GM21360 (cell line): Measurements from ENCODE around the gene EDN2.

Experiments used
- ATAC-seq: cut with Tn5 transposase; IDR thresholded peaks from one replicate; pipeline ENCODE4 v1.9.1; 2021; ENCODE audit warnings: mild to moderate bottlenecking, moderate library complexity; ENCODE audit not compliant: unreplicated experiment

Gene EDN2

DNA sequence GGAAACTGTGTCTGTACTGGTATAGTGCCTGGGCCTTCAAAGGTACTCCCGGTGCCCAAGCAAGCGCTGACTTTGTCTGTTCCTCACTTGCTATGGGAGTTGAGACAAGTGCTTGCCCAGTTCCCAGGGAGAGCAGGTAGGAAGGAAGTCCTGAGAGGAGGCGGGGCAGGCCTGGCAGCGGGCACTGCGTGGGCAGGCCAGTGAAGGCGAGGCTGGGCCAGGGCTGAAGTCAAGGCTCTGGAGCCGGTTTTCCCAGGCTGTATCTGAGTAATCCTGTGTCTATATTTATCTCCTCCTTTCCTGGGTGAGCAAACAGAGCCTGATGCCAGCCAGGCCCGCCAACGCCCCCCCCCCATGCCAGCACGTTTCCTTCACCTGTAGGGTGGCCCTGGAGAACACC, 15.9 kb upstream of the EDN2 start:
- ATAC-seq: no peak

DNA sequence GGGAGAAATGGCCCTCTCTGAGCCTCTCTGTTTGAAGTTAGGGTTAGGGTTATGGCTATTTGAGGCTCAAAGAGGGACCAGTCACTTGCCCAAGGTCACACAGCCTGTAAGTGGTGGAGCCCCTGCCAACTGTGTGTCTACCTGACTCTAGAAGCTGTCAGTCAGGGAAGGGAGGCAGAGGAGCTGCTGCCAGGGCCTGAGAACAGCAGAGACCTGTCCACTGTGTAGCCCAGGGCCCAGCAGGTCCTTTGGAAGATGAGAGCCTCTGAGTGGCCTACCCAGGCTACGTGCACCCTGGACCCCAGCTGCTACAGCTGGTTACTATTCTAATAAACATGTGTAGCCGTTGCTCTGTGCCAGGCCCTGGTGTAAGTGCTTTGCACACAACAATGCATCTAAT, 15.1 kb upstream of the EDN2 start:
- ATAC-seq: no peak

DNA sequence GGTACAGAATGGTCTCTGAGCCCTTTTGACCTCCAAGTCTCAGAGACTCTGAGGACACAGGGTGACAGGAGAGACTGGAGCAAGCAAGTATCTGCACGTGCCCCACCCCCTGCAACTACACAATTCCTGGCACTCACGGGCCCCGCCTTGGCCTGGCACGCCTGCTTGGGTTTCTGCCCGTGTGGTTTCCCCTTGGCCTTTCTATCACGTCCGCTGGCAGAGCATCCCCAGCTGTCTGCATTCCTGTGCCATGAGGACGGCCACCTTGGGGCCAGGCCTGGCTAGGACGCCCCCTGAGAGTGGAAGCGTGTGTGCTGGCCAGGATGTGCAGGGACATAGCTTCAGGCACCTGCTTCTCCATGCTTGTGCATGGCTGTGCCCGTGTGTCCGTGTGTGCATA, 14.3 kb upstream of the EDN2 start:
- no peak for ATAC-seq

DNA sequence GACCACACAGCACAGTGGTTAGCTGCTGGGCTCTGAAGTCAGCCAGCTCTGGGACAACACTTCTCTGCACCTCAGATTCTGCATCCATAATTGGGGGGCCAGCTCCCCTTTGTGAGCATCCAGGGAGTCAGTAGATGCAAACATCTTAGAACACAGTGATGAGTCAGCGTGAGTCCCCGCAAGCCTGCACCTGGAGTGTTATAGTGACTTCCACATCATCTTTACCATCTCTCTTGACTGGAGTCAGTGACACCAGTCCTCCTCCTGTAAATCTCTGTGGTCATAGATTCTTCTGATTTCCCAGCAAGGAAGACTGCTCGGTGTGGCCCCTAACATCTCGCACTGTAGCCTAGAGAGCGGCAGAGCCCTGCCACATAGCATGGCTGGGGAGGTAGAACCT, 13.9 kb upstream of the EDN2 start:
- ATAC-seq: no peak

DNA sequence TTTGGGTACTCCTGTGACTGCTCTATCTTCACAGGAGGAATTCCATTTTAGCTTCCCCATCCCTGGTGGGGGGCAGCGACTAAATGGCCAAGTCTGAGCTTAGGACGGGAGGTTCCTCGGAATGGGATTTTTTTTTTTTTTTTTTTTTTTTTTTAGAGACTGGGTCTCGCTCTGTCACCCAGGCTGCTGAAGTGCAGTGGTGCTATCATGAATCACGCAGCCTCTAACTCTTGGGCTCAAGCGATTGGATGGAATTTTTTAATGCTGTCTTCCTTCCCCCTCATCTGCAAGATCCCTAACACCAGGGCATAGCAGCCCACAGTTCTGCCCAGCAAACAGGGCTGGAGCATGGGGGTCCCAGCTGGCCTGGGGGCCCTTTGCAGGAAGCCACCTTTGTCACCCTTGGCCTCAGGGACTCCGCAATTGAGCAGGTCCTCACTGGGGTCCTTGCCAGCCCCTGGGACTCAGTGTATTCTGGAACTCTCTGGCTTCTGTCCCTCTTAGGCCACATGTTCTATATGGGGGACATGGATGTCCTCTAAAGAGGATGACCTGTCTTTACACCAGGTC, 13.1 kb upstream of the EDN2 start:
- no peak for ATAC-seq

DNA sequence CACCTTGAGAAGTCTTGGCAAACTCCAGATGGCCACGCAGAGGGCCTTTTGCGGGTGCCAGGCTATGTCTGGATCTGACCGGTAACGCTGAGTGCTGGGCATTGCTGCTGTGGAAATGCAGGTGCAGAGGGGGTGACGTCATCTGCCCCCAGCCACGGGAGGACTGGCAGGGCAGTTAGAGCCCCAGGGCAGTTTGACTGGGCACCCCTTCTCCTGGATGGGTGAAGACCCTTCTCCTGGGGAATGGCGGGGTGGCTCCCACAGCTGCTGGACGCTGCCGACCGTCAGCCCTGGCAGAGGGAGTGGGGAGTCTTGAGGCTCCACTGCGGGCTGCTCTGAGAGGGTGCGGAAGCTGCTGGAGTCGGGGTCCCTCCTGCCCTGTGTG, 12.6 kb upstream of the EDN2 start:
- no peak for ATAC-seq

DNA sequence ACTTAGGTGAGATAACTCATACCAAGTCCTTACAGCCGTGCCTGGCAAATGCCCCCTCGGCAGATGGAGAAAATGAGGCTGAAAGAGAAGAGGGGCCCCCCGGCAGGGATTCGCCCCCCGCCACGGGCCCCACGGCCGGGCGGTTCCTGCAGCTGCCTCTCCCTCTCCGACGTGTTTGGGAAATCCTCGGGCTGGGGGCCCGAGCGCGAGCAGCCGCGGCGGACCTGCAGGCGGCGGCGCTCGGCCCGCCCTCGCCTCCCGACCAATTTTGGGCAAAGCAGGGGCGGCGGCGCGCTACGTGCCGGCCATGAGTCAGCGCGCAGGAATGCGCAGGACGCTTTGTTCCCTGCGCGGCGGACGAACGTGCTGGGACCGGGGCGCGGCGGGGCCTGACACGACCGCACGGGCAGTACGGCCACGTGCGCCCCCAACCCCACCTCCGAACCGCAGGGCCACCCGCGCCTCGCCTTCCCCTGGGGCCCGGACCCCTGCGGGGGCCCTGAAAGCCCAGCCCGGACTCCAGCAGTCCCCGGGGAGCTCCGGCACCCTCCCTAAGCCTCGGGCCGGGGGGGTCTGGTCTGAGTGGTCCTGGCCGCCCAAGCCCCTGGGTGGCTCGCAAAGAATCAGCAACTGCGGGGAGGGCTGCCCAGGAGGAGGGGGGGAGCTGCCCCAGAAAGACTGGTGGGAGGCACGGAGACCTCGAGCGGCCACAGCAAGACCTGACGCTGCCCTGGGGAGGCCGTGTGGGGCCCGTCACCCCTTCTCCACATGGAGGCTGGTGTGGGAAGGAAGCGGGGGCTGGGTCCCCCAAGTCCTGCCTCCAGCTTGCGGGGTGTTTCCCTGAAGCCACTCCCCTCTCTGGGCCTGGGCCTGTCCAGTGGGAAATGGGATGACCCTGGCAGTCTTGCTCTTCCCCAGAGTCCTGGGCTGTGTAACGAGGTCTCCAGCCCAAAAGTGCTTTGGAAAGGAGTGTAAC, 11.9 kb upstream of the EDN2 start:
- ATAC-seq: no peak

DNA sequence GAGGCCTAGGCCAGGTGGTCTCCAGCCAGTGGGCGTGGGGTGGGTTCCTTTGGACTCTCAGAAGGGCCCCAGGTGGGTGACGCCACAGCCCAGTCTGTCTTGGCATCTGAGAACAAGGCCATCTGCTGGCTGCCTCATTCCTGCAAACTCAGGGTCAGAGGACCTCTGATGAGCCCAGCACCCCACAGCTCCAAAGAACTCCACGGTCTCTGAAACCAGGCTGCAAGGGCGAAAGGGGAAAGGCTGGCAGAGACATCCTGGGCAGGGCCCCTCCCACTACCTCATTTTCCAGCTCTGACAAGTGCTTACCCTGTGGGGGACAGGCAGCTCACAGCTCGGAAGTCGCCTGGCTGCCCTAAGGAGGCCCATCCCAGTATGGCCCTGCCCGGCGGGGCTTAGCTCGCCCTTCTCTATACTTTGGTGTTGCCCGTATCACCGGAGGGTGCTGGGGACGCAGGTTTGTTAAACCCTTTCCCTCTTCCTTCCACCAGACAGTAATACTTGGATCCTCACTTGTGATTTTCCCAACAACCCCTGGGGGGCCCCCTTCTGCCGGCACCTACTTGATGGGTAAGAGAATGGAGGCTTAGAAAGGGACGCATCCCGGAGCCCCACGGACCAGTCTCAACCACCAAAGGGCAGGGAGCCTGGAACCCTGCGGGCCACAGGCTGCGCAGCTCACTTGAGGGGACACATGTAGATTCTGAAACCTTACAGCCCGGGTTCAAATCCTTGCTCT, 10.9 kb upstream of the EDN2 start:
- no peak for ATAC-seq

DNA sequence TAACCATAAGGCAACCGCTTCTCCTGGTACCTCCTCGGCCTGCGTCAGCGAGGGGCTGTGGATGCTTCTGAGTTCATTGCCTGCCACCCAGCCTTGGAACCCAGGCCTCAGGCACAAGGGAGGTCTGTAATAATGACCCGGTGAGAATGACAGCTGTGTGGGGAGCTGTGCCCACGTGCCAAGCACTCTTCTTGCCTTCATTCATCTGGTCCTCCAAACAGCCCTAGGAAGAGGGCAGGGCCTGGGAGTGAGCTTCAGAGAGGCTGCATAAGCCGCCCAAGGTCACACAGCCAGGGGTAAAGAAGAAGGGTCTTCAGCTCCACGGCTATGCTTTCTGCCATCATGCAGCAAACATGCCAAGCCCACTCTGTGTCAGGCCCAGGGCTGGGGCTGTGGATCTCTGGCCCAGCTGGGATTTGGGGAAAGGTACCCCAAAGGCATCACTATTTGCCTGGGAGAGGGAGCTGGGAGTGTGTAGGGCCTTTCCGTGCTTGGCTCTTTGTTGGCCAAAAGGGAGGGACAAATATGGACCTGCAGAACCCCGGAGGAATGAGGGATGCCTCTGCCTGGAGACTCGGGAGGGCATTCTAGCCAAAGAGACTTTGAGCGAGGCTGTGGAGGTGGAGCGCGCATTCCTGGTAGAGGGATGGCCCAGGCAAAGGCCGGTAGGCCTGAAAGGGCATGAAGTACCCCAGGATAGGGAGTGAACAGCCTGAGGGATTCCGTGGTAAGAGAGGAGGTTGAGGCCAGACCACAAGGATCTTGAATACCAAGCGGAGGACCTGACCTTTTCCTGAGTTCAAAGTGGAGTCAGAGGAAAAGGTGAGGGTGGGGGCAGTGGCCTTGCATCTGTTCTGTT, 10.1 kb upstream of the EDN2 start:
- no peak for ATAC-seq

DNA sequence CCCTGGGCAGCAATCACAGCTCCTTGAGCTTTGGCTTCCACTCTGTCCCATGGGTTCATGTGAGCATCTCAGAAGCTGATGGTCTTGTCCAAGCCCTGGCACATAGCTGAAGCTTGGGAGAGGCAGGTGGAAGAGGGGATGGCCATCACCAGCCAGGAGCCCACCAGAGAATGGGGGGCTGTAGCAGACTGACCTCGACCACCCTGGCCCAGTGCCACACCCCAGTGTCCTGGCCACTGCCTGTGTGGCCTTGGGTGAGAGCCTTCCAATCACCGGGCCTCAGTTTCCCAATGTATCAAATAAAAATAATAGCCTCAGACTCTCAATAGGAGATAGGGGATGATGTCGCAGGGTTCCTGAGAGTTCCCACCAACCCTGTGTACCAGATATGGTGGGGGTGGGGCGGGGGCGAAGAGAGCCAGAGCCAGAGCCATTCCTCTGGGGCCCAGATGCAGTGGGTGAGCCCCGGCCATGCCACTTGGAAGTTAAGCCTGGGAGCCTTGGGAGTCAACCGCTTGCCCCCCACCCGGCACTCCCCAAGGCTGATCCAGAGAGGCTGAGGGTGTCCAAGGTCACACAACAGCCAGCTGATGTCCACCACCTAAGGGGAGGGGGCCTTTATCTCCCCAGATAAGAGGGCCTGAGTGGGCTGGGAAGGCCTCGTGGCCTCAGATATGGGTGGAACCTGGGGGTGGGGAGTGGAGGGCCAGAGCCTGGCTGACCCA, 9.3 kb upstream of the EDN2 start:
- ATAC-seq: no peak

DNA sequence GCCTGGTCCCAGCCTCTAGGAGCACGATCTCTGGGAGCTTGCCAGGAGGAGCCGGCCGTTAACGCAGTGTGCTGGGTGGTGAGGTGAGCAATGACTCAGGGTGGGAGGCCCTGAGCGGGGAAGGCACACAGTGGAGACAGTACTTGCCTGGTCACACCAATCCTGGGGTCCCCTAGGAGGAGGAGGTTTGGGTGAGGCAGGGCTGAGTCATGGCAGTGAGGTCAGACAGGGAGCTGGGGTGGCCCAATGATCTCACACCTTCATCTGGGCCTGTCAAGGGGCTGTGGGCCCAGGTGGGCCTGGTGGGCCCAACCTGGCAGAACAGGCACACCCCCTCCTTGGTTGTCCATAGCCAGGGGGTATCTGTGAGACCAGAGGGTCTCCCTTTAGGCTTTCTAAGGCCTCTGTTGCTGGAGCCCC, 8.6 kb upstream of the EDN2 start:
- ATAC-seq: no peak

DNA sequence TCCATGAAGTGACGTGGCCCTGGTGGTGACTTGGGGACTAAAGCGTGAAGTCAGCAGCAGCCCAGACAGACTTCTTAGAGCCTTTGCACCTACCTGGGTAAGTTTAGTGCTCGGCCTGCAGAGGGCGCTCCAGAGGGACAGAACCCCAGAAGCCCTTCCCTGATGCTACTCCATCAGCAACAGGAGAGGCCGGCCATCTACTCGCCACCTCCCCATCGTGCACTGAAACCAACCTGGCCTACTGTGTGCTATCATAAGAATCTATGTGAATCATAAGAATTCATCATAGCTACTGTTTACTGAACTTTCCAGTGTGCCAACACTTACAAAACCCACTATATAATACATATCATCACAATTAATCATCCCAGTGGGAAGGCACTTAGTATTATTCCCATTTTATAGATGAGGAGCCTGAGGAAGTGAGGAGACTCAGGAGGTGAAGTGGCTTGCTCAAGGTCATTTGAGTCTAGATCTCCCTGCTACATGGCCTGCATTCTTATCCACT, 7.9 kb upstream of the EDN2 start:
- no peak for ATAC-seq

DNA sequence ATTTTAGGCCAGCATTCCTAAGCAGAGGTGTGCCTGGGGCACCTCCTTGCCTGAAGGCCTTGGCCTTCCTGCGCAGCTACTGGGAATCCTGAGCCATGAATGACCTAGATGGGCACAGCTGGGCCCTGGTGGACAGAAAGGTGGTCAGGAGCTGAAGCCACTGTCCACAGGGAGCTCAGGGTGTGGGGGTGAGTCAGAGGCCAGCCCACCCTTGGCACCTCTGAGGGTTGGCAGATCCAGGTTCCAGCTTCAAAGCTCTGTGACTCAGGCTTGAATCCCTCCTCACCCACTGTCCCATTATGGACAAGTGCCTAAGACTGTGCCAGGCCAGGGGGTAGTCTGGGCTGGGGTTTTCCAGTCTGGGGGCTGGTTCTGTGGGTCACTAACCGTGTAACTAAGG, 6.4 kb upstream of the EDN2 start:
- no peak for ATAC-seq

DNA sequence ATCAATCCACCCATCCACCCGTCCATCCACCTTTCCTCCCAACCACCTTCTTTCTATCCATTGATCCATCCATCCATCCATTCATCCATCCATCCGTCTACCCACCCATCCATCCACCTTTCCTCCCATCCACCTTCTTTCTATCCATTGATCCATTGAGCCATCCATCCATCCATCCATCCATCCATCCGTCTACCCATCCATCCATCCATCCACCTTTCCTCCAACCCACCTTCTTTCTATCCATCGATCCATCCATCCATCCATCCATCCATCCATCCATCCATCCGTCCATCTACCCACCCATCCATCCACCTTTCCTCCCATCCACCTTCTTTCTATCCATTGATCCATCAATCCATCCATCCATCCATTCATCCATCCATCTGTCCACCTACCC, 5.1 kb upstream of the EDN2 start:
- ATAC-seq: no peak

DNA sequence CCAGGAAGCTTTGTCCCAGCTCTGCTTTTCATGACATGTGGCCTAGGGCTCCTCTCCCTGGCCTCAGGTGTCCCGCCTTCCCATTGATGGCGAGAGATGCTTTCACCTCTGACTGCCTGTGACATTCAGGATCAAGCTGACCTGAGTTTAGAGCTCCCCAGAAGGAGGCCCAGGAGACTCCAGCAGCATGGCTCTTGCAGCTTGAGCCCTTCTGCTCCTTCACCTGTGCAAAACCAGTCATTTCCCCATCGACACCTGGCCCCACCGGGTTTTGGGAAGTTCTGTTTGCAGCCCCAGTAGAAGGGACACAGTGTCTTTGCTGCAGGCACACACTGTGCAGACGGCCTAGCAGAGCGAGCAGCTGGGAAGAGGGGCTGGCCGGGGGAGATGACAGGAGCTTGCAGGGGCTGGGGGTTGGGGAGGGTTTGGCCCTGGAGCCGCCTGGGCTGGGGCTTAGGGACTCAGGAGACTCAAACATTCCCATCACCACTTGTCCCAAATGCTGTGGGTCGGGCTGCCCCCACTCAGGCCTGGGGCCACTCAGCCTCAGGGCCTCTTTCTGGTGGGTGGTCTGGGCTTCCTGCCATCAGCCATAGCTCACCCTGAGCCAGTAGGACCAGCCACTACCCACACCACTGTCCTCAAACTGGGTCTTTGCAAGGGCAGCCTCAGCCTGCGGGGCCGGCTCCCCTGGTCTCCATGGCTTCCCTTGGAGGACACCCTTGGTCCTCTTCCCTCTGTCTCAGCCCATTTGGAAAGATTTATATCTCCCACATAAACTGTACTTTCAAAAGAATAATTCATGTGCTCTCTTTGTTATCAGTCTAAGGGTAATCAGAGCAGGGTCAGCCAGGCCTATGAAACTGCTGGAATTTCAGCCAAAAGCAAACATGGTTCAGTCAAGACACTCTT, 3.8 kb upstream of the EDN2 start:
- no peak for ATAC-seq

DNA sequence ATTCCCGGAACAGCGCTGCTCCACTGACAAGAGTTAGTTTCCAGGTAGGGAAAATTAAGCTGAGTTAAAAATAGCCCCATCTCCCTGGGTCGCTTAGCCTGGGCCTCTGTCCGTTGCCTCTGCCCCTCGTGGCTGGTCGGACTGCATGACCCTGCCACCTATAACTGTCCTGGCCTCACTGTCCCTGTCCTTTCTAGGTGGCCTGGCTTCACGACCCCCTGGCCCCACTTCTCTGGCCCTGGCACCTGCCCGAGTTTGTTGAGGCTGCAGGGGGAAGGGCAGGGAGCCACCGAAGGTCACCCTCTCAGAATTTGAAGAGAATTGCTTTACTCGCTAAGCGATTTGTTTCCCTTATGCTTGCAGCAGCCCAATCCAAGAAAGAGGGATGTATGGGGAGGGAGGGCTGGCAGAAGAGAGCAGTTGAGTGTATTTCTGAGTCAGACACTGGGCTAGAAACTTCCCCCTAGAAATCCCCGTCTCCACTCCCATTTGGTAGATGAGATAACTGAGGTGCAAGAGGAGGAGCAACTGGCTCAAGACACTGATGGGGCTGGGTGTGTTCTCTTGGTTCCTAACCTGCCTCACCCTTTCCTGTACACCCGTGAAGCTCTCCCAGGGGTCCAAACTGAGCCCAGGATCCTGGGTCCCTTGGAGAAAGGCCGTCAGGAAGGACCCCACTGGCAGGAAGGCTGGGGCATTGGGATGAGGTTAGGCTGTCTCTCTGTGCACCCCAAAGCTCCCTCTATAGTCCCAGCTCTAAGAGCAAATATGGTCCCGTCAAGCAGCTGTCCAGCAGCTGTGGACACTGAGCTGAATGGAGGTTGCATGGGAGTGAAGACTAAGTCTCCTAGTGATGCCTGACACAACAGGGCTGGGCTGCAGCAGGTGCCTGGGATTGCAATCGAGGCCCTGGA, 2.9 kb upstream of the EDN2 start:
- ATAC-seq: peak; percentile 51

DNA sequence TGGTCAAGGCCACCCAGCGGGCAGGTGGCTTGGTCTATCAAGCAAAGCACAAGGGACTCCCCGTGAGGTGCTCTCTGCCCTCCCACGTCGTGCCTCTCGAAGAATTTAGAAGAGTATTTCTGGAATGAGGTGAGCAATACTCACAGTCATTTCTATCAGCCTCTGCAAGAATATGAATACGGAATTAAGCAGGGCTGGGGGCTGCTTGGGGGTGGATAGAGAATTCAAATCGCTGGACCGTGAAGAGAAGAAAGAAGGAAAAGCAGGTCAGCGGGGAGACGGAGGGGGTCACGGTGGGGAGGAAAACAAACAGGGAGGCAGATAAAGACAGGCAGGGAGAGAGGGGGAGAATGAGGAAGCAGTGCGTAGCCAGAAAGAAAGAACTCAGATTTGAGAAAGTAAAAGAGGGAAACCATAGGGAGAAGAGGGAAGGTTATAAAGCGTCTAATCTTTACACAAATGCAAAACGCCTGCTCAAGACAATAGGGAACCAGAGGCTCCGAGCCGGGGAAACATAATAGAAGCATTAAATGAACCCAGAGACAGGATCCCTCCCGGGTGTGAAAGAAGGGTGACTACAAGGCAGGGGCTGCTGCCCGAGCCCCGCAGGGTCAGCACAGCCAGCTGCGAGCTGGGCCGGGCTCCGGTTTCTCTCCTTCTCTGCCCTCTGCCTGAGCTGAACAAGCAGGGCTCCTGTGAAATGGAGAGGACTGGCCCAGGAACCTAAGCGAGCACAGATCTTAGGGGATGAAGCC, 2.1 kb upstream of the EDN2 start:
- peak; percentile 7 for ATAC-seq
